GM12874 (cell line): ENCODE data around the gene KRT15.
A peak's percentile ranks its signal among the peaks of the same experiment; 100 is the strongest.

Experiments used
- TF ChIP-seq, protein P1 (sequence below): IDR thresholded peaks from 2 replicates; pipeline ENCODE4 v1.5.1; 2011; ENCODE audit warnings: low read depth, mild to moderate bottlenecking, control low read depth, low read length, moderate library complexity; ENCODE audit not compliant: insufficient read depth

Gene KRT15

DNA sequence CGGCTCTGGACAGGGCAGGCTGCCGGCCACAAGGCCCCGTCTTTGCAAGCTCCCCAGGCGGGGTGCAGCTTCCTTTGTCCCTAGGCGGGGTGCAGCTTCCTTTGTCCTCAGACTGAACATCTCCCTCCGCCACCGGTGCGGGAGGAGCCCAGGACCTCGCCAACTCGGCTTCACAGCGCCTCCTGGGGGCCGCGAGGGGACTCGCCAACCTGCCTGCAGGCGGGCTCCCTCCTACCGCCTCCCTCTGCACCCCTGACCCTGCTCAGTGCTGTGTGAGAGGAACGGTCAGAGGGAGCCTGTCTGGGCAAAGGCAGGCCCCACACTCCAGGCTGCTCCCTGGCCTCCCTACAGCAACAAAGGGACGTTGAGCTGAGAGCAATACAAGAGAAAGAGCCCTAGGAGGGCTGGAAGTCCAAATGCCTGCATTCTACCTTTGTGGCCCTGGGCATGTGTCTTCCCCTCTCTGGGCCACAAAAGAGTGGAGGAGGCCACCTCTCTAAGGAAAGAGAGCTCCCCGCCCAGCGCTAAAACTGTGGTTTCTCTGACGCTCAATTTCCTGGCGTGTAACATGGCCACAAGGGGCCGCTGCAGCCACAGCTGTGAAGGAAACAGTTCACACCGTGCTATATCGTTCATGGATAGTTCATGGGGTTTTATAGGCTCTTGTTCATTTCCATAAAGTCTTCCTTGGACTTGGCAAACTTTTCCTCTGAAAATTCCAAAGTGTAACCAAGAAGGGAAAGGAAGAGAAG lies 30.3 kb upstream of the KRT15 start:
- TF ChIP-seq, protein P1, sequence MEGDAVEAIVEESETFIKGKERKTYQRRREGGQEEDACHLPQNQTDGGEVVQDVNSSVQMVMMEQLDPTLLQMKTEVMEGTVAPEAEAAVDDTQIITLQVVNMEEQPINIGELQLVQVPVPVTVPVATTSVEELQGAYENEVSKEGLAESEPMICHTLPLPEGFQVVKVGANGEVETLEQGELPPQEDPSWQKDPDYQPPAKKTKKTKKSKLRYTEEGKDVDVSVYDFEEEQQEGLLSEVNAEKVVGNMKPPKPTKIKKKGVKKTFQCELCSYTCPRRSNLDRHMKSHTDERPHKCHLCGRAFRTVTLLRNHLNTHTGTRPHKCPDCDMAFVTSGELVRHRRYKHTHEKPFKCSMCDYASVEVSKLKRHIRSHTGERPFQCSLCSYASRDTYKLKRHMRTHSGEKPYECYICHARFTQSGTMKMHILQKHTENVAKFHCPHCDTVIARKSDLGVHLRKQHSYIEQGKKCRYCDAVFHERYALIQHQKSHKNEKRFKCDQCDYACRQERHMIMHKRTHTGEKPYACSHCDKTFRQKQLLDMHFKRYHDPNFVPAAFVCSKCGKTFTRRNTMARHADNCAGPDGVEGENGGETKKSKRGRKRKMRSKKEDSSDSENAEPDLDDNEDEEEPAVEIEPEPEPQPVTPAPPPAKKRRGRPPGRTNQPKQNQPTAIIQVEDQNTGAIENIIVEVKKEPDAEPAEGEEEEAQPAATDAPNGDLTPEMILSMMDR = peak; percentile 88

DNA sequence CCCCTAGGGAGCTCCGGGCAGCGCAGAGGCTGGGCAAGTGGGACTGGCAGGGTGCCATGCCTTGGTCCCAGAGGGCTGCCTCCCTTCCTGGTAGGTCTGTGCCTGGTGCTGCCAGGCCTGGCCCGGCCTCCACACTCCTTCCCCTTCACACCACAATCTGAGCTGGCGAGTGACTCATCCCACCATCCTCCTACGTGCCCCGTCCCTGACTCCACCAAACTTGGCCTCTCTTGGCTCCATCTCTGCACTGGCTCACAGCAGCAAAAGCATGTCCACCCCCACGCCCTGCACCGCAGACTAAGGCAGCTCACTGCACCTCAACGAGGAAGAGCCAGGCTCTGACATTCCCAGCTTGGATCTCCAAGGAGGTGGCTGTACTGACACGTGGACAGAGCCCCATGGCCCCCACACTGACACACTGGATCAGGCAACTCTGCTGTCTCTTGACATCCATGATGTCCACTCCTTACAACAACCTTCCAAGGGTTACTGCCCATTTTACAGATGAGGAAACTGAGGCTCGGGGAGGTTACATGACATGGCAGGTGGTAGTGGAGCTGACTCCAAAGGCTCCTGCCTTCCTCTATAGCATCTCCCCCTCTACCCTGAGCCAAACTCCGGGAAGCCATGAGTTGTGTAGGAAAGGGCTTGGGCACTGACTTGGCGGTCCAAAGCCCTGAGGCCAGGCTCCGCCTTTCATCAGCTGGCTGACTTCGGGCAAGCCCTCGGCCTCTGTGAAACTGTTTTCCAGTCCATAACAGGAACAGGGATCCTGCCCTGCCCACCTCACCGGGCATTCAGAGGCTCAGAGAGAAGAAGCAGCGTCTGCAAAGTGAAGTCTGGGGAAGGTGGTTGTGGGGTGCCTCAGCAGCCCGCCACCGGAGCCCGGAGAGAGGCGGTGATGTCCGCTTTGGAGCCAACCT lies 29.5 kb upstream of the KRT15 start:
- TF ChIP-seq, protein P1 = no peak

DNA sequence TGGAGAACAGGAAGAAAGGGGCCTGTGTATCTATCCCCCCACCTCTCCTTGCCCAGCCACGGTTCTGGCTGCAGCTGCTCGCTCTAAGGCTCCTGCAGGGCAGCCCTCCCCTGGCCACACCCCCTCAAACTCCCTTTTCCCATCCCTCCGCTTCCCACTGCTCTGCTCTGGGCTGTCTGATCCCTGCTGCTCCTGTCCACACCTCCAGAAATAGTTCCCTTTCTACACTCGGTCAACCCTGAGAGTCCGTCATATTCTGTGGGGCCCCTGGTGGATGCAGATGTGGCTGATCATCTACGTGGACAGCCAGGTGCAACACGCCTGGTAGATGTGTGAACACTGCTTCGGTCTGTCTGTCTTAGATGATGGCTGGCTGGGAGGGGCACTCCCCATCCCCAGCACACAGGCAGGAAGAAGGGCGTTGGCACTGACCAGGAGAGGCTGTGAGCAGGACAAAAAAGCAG lies 28.7 kb upstream of the KRT15 start:
- TF ChIP-seq, protein P1 = no peak

DNA sequence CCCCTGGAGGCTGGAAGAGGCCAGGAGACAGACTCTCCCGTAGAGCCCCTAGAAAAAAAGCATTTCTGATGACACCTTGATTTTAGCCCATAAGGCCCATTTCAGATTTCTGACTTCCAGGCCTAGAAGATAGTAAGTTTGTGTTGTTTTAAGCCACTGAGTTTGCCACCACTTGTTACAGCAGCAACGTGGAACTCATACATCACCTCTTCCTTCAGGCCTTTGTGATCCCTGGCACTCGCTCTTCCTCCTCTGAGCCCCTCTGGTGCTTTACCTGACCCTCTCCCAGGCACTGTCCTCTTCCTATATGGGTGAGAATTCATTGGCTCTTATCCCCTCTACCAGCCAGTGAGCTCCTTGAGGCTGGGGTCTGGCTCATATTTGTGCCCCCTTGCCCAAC lies 28.1 kb upstream of the KRT15 start:
- TF ChIP-seq, protein P1 = no peak

DNA sequence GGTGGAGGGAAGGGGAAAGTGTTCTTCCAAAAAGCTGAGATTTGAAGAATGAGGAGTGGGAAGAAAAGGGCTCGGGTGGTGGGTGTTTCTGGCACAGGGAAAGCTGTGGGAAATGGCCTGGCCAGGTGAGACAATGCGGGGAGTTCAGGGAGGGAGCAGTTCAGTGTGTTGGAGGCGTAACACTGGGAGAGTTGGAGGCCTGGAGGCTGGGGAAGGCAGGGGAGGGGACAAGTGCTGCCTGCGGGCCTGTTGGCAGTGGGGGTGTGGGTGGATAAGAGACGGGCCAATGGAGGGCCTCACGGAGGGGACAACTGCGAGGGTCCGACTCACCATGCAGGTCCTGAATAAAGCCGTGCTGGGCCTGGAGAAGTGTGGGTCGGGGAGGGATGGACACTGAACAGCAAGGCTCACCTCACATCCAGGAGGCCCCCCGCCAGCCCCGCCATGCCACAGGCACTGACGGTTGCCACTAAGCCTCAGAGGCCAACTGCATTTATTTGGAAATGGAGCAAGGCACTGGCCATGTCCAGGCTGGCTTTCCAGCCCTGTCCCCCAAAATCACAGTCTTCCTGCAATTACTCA lies 27.2 kb upstream of the KRT15 start:
- TF ChIP-seq, protein P1 = no peak

DNA sequence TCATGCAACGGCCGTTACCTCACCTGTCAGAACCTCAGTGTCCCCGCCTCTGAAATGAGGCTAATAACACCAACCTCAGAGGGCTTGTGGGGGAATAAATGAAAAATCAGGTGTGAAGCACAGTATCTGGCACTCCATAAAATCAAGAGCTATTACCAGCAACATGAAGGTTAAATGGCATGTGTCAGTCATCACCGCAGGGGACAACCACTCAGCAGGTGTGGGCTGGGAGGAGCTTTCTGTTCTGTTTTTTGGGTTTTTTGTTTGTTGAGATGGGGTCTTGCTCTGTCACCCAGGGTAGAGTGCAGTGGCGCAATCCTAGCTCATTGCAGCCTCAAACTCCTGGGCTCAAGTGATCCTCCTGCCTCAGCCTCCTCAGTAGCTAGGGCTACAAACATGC lies 26.2 kb upstream of the KRT15 start:
- TF ChIP-seq, protein P1 = no peak

DNA sequence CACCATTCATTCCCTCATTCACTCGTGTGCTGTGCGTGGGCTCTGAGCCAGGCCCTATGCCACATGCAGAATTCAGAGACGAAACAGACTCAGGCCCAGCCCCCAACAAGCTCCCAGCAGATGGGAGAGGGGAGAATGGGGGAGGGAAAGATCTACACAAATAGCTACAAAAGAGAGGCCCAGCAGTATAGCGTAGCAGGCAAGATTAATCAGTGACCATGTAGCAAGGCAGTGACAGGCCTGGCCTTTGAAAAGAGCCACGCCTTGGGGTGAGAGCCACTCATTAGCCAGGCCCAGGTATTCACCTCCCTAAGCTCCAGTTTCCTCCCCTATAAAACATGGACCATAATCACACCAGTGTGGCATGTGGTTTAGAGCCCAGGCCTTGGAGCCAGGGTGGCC lies 25.8 kb upstream of the KRT15 start:
- TF ChIP-seq, protein P1 = no peak
